SU-DHL-6 (cell line): ENCODE results near the gene CYB561A3.

Source experiments
- EZH2phosphoT487 ChIP-seq: fragments of 200-600 bp; sonication (generic), shearing (Covaris generic); conservative IDR thresholded peaks from 2 replicates; pipeline ENCODE4 v1.6.1; 2018; ENCODE audit warnings: mild to moderate bottlenecking, antibody characterized with exemption, low read length, moderate library complexity, mixed read lengths
- TF ChIP-seq, protein P1 (sequence below): fragments of 200-600 bp; sonication (generic); IDR thresholded peaks from one replicate; pipeline ENCODE4 v1.5.1; 2017; ENCODE audit warnings: antibody characterized with exemption, mild to moderate bottlenecking, low read length, moderate library complexity; ENCODE audit not compliant: insufficient read depth, poor library complexity, severe bottlenecking

DNA sequence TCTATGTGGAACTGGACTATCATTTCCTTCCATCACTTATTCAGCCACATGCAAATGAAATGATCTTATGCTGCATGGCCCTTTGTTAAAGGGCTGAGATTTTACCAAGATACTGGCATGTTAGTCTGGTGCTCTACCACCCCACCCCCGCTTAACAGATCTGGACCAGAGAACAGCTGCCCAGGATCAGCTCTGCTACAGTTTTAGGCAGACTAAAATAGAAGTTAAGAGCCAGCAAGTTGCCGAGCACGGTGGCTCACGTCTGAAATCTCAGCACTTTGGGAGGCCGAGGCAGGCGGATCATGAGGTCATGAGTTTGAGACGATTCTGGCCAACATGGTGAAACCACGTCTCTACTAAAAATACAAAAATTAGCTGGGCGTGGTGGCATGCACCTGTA, 33.3 kb downstream of the CYB561A3 start:
- TF ChIP-seq, protein P1, sequence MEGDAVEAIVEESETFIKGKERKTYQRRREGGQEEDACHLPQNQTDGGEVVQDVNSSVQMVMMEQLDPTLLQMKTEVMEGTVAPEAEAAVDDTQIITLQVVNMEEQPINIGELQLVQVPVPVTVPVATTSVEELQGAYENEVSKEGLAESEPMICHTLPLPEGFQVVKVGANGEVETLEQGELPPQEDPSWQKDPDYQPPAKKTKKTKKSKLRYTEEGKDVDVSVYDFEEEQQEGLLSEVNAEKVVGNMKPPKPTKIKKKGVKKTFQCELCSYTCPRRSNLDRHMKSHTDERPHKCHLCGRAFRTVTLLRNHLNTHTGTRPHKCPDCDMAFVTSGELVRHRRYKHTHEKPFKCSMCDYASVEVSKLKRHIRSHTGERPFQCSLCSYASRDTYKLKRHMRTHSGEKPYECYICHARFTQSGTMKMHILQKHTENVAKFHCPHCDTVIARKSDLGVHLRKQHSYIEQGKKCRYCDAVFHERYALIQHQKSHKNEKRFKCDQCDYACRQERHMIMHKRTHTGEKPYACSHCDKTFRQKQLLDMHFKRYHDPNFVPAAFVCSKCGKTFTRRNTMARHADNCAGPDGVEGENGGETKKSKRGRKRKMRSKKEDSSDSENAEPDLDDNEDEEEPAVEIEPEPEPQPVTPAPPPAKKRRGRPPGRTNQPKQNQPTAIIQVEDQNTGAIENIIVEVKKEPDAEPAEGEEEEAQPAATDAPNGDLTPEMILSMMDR, result no peak
- no peak for TF ChIP-seq EZH2phosphoT487
